CD4-positive, alpha-beta T cell treated with Interleukin-21 for 1 hour (primary cell): ENCODE measurements around the gene PROX2.
A peak's percentile ranks its signal among the peaks of the same experiment; 100 is the strongest.

Experiments used
- DNase-seq: peaks from one replicate; pipeline ENCODE4 v3.0.0-alpha.2; 2020

Gene PROX2

GRCh38 chr14:74908861-74909341 is 33.0 kb upstream of the PROX2 start:
- no peak for DNase-seq

- DNase-seq: no peak
Observed at GRCh38 chr14:74907744-74908143, 31.8 kb upstream of the PROX2 start.

- no peak for DNase-seq
Observed at GRCh38 chr14:74906925-74907521, 31.1 kb upstream of the PROX2 start.

- peak; percentile 79 for DNase-seq
Observed at GRCh38 chr14:74905595-74906142, 29.7 kb upstream of the PROX2 start.

- DNase-seq: no peak
Observed at GRCh38 chr14:74904635-74905503, 28.9 kb upstream of the PROX2 start.

GRCh38 chr14:74902941-74903705 is 27.2 kb upstream of the PROX2 start:
- DNase-seq: no peak

- DNase-seq: no peak
Observed at GRCh38 chr14:74898694-74899093, 22.7 kb upstream of the PROX2 start.

- no peak for DNase-seq
Observed at GRCh38 chr14:74898083-74898482, 22.1 kb upstream of the PROX2 start.

GRCh38 chr14:74897642-74898041 is 21.7 kb upstream of the PROX2 start:
- DNase-seq: no peak

- no peak for DNase-seq
Observed at GRCh38 chr14:74896400-74896799, 20.5 kb upstream of the PROX2 start.

- DNase-seq: no peak
Observed at GRCh38 chr14:74893614-74894091, 17.7 kb upstream of the PROX2 start.

GRCh38 chr14:74892745-74893144 is 16.8 kb upstream of the PROX2 start:
- DNase-seq: no peak

- DNase-seq: no peak
Observed at GRCh38 chr14:74891870-74892269, 15.9 kb upstream of the PROX2 start.

- DNase-seq: no peak
Observed at GRCh38 chr14:74890262-74890661, 14.3 kb upstream of the PROX2 start.

- no peak for DNase-seq
Observed at GRCh38 chr14:74888164-74889158, 12.5 kb upstream of the PROX2 start.

- no peak for DNase-seq
Observed at GRCh38 chr14:74886001-74886400, 10.1 kb upstream of the PROX2 start.

GRCh38 chr14:74882103-74882920 is 6.4 kb upstream of the PROX2 start:
- DNase-seq: peak; percentile 73

GRCh38 chr14:74881431-74882102 is 5.6 kb upstream of the PROX2 start, which contains the start of gene DLST:
DLST (plus strand) TSS chr14:74881916; CDS start chr14:74881954, 38 bp downstream.
- peak; percentile 88 for DNase-seq

- DNase-seq: no peak
Observed at GRCh38 chr14:74879427-74880182, 3.7 kb upstream of the PROX2 start.
